AG09319 (cell line): Measurements from ENCODE around the gene FUS.
"Not testable (repeated sequence)": the region's sequence is repeated elsewhere in the genome, so short reads cannot be mapped to it uniquely, and the experiment has no call there.

Experiments used
- DNase-seq: peaks from one replicate; pipeline ENCODE4 v3.0.0-alpha.2; 2010; ENCODE audit warnings: low read depth; ENCODE audit errors: extremely low read depth
- CTCF ChIP-seq: IDR thresholded peaks from 2 replicates; pipeline ENCODE4 v1.5.1; 2011; ENCODE audit warnings: low read depth, mild to moderate bottlenecking, inconsistent platforms, low read length, moderate library complexity

The FUS gene

GRCh38 chr16:31196324-31197088 lies 16.6 kb downstream of the FUS start:
- TF ChIP-seq CTCF = no peak
- no peak for DNase-seq

DNA sequence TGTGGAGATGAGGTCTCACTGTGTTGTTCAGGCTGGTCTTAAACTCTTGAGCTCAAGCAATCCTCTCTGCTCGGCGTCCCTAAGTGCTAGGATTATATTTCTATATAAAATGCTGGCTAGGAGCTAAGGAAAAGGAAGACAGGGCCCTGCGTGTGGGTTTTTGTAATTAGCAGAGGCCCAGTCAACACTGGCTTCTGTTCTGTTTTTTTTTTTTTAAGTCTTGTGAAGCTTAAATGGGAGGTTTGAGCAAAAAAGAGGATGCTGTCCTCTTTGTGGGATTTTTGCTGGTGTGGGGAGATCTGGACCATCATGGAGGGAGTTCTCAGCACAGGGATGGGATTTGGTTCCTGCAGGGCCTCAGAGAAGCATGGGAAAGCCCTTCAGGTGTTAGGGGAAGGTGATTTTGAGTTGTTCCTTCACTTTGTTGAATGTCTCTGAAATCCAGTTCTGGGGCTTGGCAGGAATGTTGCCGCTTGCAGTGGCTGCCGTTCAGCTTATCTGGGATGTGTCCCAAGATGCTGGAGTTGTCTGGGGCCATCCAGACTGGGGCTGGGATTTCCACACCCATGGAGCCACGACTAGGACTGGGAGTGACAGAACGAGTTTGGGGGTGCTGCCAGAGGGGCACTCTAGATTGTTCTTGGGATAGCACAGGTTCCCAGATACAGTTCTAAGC lies 18.4 kb downstream of the FUS start:
- no peak for TF ChIP-seq CTCF

GRCh38 chr16:31199430-31200041 lies 19.6 kb downstream of the FUS start:
- no peak for TF ChIP-seq CTCF
- no peak for DNase-seq

More for the DNA sequence above, 18.4 kb downstream of the FUS start:
- no peak for DNase-seq

DNA sequence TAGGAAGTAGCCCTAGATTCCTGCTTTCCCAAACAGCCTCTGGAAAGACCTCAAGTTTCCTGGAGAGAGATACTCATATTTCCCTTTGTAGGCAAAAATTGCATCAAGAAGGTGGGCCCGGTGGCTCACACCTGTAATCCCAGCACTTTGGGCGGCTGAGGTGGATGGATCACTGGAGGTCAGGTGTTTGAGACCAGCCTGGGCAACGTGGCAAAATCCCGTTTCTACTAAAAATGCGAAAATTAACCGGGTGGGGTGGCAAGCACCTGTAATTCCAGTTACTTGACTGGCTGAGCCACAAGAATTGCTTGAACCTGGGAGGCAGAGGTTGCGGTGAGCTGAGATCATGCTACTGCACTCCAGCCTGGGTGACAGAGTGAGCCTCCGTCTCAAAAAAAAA lies 20.2 kb downstream of the FUS start:
- not testable (repeated sequence) for DNase-seq

DNA sequence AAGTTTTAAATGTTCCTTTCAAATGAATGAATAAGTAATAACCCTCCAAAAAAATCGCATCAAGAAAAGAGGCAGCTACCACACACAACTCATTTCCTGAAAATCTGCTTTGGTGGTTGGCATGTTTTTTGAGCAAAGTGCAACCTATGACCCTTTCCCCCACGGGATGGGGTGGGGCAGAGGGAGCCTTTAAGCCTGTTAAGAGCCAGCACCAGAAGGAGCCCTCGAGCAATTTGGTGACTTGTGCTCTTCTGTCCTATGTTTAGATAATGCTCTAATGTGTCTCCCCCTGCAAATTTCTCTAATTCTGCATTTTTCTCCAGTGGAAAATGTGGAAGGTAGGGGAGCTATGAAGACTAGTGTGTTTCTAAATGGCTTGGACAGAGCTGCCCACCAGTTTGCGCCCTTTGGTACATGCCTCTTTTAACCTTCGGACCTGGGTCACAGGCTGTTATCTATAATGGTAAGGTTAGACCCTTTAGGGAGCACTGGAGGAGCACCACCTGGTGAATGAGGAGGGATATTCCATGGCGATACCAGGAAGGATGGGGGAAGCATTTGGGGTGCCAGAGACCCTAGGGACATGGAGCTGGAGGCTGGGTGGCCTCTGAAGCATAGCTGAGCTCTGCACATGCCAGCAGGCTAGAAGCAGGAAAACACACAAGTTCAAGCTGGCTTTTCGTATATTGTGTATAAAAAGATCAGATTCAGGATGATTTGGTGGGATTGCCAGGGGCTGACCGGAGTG lies 21.1 kb downstream of the FUS start:
- TF ChIP-seq CTCF = peak; percentile 8
- no peak for DNase-seq

DNA sequence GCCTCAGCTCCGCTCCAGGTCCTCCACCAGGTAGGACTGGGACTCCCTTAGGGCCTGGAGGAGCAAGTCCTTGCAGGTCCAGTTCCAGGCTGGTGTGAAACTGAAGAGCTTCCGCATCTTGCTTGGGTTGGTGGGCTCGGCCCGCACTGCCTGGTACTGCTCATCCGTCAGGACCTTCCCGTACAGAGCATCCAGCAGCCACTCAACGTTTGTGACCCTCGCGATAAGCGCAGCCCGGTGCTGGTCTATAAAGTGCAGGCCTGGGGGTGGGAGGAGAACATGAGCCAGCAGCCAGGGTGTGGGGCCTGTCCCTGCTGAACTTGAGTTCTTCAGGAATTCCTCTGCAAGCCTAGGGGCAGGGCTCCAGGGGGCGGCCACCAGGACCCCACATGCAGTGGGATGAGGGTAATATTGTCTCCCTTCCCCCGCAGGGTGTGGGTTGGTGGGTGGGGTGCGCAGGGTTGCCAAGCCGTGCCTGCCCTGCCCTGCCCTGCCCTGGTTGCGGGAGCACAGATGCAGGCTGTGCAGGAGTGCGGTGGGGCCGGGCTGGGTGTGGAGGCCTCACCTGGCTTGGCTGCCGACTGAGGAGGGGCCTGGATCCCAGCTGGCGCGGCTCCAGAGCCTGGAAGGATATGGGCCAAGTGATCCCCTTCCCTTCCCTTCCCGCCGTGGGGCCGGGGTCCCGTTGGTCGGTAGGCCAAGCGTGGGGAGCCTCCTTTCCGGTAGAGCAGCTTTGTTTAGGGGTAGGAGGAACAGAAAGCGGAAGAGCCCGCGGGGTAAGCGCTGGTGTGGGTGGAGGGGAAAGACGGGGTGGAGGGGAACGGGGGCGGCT lies 21.9 kb downstream of the FUS start:
- no peak for TF ChIP-seq CTCF
- no peak for DNase-seq
